ENCODE data around the gene ADGRV1.

The ADGRV1 gene

DNA sequence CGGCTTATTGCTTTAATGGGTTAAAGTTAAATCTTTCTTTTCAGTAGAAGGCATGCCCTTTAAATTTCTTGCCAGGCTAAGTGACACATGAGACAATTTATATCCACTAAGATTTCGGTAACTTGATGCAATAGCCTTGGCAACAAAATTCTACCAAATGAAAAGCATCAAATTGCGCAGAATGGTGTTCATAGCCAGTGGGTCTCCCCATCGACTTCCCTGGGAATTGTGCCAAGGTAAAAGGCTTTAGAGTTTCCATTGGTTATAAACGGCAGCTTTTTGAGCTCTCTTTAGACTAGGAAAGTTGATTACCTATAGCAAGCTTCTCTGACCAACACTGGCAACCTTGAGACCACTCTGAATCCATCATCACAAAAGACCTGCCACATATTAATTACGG is 466.1 kb downstream of the ADGRV1 start:
- H3K9ac ChIP-seq (ENCODE audit: low read depth in 1 of 2, low read length in 2 of 2), result no peak overlapping the region
- H3K27me3 ChIP-seq (ENCODE audit: control insufficient read depth in 2 of 2, insufficient read depth in 2 of 2, low read length in 2 of 2), result no peaks in the 10 kb centered on the region
- no peaks in the 10 kb centered on the region for H3K36me3 ChIP-seq (ENCODE audit: control insufficient read depth in 2 of 2, insufficient read depth in 2 of 2, low read length in 2 of 2)
- no peak overlapping the region for H3K4me3 ChIP-seq (ENCODE audit: low read length in 2 of 2)
- no peaks in the 10 kb centered on the region for H3K9me3 ChIP-seq (ENCODE audit: control insufficient read depth in 2 of 2, low read length in 2 of 2)
- H3K27ac ChIP-seq (ENCODE audit: low read depth in 2 of 2, low read length in 2 of 2), result no peak overlapping the region
- H3K4me1 ChIP-seq (ENCODE audit: control insufficient read depth in 2 of 2, insufficient read depth in 2 of 2, low read length in 2 of 2), result peaks cover 6 to 24% of the 10 kb centered on the region in 2 donors

DNA sequence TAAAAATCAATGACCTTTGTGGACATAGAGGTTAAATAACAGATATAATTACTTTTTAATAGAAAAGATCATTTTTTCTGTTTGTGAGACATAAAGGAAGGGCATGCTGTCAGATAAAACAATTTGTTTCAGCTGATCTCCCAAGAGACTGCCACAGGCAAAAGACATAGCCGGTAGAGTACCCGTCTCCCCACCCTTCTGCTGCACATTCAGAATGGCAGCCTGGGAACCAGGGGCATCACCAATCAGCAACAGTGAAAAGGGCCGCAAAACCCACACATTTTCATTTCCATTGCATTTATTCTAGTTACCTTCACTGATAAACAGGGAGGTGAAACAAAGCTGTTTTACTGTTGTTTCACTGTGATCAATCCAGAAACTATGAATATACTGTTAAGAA is 466.9 kb downstream of the ADGRV1 start:
- H3K36me3 ChIP-seq (ENCODE audit: control insufficient read depth in 2 of 2, insufficient read depth in 2 of 2, low read length in 2 of 2), result no peaks in the 10 kb centered on the region
- peaks cover 6 to 24% of the 10 kb centered on the region in 2 donors for H3K4me1 ChIP-seq (ENCODE audit: control insufficient read depth in 2 of 2, insufficient read depth in 2 of 2, low read length in 2 of 2)
- H3K27me3 ChIP-seq (ENCODE audit: control insufficient read depth in 2 of 2, insufficient read depth in 2 of 2, low read length in 2 of 2), result no peaks in the 10 kb centered on the region
- H3K9ac ChIP-seq (ENCODE audit: low read depth in 1 of 2, low read length in 2 of 2), result no peak overlapping the region
- H3K9me3 ChIP-seq (ENCODE audit: control insufficient read depth in 2 of 2, low read length in 2 of 2), result no peaks in the 10 kb centered on the region
- no peak overlapping the region for H3K27ac ChIP-seq (ENCODE audit: low read depth in 2 of 2, low read length in 2 of 2)
- no peak overlapping the region for H3K4me3 ChIP-seq (ENCODE audit: low read length in 2 of 2)

DNA sequence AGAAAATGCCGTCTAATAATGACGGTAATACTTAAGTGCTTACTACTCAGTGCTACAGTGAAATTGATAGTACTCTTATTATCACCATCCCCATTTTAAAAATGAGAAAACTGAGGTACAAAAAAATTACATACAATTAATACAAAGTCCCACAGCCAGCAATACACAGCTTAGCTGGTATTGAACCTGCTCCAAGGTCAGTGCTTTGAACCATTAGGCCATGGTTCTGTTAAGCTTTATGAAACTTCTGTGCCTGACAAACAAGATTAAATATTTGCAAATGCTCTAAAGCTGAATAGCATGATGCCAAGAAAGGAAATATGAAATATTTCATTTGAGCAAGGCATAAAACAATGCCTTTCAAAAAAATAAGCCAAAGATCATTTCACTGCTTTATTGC is 467.4 kb downstream of the ADGRV1 start:
- H3K4me3 ChIP-seq (ENCODE audit: low read length in 2 of 2), result no peak overlapping the region
- H3K9ac ChIP-seq (ENCODE audit: low read depth in 1 of 2, low read length in 2 of 2), result no peak overlapping the region
- no peaks in the 10 kb centered on the region for H3K9me3 ChIP-seq (ENCODE audit: control insufficient read depth in 2 of 2, low read length in 2 of 2)
- no peak overlapping the region for H3K27ac ChIP-seq (ENCODE audit: low read depth in 2 of 2, low read length in 2 of 2)
- H3K36me3 ChIP-seq (ENCODE audit: control insufficient read depth in 2 of 2, insufficient read depth in 2 of 2, low read length in 2 of 2), result no peaks in the 10 kb centered on the region
- peaks cover 6 to 24% of the 10 kb centered on the region in 2 donors for H3K4me1 ChIP-seq (ENCODE audit: control insufficient read depth in 2 of 2, insufficient read depth in 2 of 2, low read length in 2 of 2)
- no peaks in the 10 kb centered on the region for H3K27me3 ChIP-seq (ENCODE audit: control insufficient read depth in 2 of 2, insufficient read depth in 2 of 2, low read length in 2 of 2)

DNA sequence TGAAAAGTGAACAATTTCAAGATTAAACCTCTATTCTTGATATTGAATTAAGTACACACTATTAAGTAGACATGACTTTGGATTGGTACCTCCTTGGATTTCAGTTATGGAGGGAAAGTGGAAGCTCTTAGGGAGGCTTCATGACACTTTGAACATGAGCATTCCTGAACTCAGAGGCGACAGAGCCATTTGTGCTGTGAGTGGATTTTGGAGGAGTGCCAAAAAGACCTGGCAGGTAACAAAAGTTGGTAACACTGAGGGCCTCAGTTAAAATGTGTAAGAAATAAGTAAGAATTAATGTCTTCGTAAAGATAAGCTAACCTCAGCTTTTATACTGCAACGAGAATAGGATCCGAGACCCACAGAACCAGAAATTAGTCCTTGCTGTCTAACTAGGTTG is 467.9 kb downstream of the ADGRV1 start:
- no peak overlapping the region for H3K27ac ChIP-seq (ENCODE audit: low read depth in 2 of 2, low read length in 2 of 2)
- H3K4me3 ChIP-seq (ENCODE audit: low read length in 2 of 2), result no peak overlapping the region
- no peak overlapping the region for H3K9ac ChIP-seq (ENCODE audit: low read depth in 1 of 2, low read length in 2 of 2)
- H3K27me3 ChIP-seq (ENCODE audit: control insufficient read depth in 2 of 2, insufficient read depth in 2 of 2, low read length in 2 of 2), result no peaks in the 10 kb centered on the region
- no peaks in the 10 kb centered on the region for H3K36me3 ChIP-seq (ENCODE audit: control insufficient read depth in 2 of 2, insufficient read depth in 2 of 2, low read length in 2 of 2)
- no peaks in the 10 kb centered on the region for H3K9me3 ChIP-seq (ENCODE audit: control insufficient read depth in 2 of 2, low read length in 2 of 2)
- peaks cover 6 to 23% of the 10 kb centered on the region in 2 donors for H3K4me1 ChIP-seq (ENCODE audit: control insufficient read depth in 2 of 2, insufficient read depth in 2 of 2, low read length in 2 of 2)

GRCh38 chr5:91027405-91028139 is 469.0 kb downstream of the ADGRV1 start:
- Histone ChIP-seq H3K9me3 (ENCODE audit: control insufficient read depth in 2 of 2, low read length in 2 of 2) (no peaks in the 10 kb centered on the region), H3K36me3 (ENCODE audit: control insufficient read depth in 2 of 2, insufficient read depth in 2 of 2, low read length in 2 of 2) (no peaks in the 10 kb centered on the region), H3K4me3 (ENCODE audit: low read length in 2 of 2) (no peak overlapping the region), H3K9ac (ENCODE audit: low read depth in 1 of 2, low read length in 2 of 2) (no peak overlapping the region), H3K27me3 (ENCODE audit: control insufficient read depth in 2 of 2, insufficient read depth in 2 of 2, low read length in 2 of 2) (no peaks in the 10 kb centered on the region), H3K27ac (ENCODE audit: low read depth in 2 of 2, low read length in 2 of 2) (peak overlapping the region in 1 of 2 donors; percentile 0), H3K4me1 (ENCODE audit: control insufficient read depth in 2 of 2, insufficient read depth in 2 of 2, low read length in 2 of 2) (peaks cover 4 to 14% of the 10 kb centered on the region in 2 donors)

DNA sequence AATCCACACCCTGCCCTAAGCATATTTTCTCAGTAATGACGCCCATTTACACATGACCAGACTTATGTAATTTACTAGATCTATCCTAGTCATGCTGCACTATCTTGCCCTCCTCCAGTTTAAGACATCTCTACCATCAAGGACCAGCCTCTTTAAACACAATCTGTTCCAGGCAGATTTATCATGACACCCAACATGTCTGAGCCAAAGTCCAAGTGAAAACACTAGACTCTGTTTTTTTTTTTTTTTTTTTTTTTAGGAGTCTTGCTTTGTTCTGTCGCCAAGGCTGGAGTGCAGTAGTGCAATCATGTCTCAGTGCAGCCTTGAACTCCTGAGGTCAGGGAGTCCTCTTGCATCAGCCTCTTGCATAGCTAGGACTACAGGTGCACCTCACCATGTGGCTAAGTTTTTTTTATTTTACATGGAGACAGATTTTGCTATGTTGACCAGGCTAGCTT is 469.9 kb downstream of the ADGRV1 start:
- Histone ChIP-seq H3K36me3 (ENCODE audit: control insufficient read depth in 2 of 2, insufficient read depth in 2 of 2, low read length in 2 of 2) (no peaks in the 10 kb centered on the region), H3K4me3 (ENCODE audit: low read length in 2 of 2) (no peak overlapping the region), H3K9ac (ENCODE audit: low read depth in 1 of 2, low read length in 2 of 2) (no peak overlapping the region), H3K27ac (ENCODE audit: low read depth in 2 of 2, low read length in 2 of 2) (peak overlapping the region; percentile 48 to 57), H3K4me1 (ENCODE audit: control insufficient read depth in 2 of 2, insufficient read depth in 2 of 2, low read length in 2 of 2) (peaks cover 4 to 6% of the 10 kb centered on the region in 2 donors), H3K9me3 (ENCODE audit: control insufficient read depth in 2 of 2, low read length in 2 of 2) (no peaks in the 10 kb centered on the region), H3K27me3 (ENCODE audit: control insufficient read depth in 2 of 2, insufficient read depth in 2 of 2, low read length in 2 of 2) (no peaks in the 10 kb centered on the region)

GRCh38 chr5:91030521-91031401 is 472.2 kb downstream of the ADGRV1 start:
- peaks cover 4 to 6% of the 10 kb centered on the region in 2 donors for H3K4me1 ChIP-seq (ENCODE audit: control insufficient read depth in 2 of 2, insufficient read depth in 2 of 2, low read length in 2 of 2)
- no peak overlapping the region for H3K4me3 ChIP-seq (ENCODE audit: low read length in 2 of 2)
- no peaks in the 10 kb centered on the region for H3K9me3 ChIP-seq (ENCODE audit: control insufficient read depth in 2 of 2, low read length in 2 of 2)
- no peak overlapping the region for H3K9ac ChIP-seq (ENCODE audit: low read depth in 1 of 2, low read length in 2 of 2)
- H3K36me3 ChIP-seq (ENCODE audit: control insufficient read depth in 2 of 2, insufficient read depth in 2 of 2, low read length in 2 of 2), result no peaks in the 10 kb centered on the region
- H3K27me3 ChIP-seq (ENCODE audit: control insufficient read depth in 2 of 2, insufficient read depth in 2 of 2, low read length in 2 of 2), result no peaks in the 10 kb centered on the region
- H3K27ac ChIP-seq (ENCODE audit: low read depth in 2 of 2, low read length in 2 of 2), result no peak overlapping the region

DNA sequence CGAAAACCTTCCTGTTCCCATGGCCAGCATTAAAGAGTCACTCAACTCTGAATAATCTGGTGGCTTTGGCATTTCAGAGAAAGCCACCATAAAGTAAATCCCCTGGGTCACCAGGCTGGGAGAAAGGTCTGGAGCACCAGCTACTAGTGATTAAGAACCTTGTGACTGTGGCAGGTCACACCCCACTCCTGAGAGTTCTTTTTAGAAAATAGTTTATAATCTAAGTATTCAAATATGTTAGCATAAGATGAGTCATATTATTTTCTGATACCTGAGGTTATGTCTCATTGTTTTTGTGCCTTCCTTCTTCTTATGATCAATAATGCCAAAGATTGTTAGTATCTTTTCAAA is 472.8 kb downstream of the ADGRV1 start:
- H3K27me3 ChIP-seq (ENCODE audit: control insufficient read depth in 2 of 2, insufficient read depth in 2 of 2, low read length in 2 of 2), result no peaks in the 10 kb centered on the region
- H3K4me1 ChIP-seq (ENCODE audit: control insufficient read depth in 2 of 2, insufficient read depth in 2 of 2, low read length in 2 of 2), result peaks cover 4 to 6% of the 10 kb centered on the region in 2 donors
- H3K9me3 ChIP-seq (ENCODE audit: control insufficient read depth in 2 of 2, low read length in 2 of 2), result no peaks in the 10 kb centered on the region
- no peak overlapping the region for H3K27ac ChIP-seq (ENCODE audit: low read depth in 2 of 2, low read length in 2 of 2)
- H3K4me3 ChIP-seq (ENCODE audit: low read length in 2 of 2), result no peak overlapping the region
- H3K9ac ChIP-seq (ENCODE audit: low read depth in 1 of 2, low read length in 2 of 2), result no peak overlapping the region
- H3K36me3 ChIP-seq (ENCODE audit: control insufficient read depth in 2 of 2, insufficient read depth in 2 of 2, low read length in 2 of 2), result no peaks in the 10 kb centered on the region

DNA sequence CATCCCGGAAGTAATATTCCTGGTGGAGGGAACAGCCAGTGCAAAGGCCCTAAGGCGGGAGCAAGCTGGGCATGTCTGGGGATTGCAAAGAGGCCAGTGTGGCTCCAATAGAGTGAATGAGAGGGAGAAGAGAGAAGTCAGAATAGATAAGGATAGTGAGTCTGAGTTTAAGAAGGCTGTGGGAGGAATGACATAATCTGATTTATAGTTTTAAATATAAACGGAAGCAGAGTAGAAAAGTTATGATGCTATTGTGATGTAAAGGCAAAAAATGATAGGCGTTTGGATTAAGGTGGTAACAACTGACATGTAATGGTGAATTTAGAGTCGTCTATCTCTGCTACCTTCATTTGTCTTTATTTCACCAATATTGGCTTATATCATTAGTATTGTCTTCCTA is 473.5 kb downstream of the ADGRV1 start:
- Histone ChIP-seq H3K4me3 (ENCODE audit: low read length in 2 of 2) (no peak overlapping the region), H3K4me1 (ENCODE audit: control insufficient read depth in 2 of 2, insufficient read depth in 2 of 2, low read length in 2 of 2) (peaks cover 4 to 6% of the 10 kb centered on the region in 2 donors), H3K27me3 (ENCODE audit: control insufficient read depth in 2 of 2, insufficient read depth in 2 of 2, low read length in 2 of 2) (no peaks in the 10 kb centered on the region), H3K36me3 (ENCODE audit: control insufficient read depth in 2 of 2, insufficient read depth in 2 of 2, low read length in 2 of 2) (no peaks in the 10 kb centered on the region), H3K27ac (ENCODE audit: low read depth in 2 of 2, low read length in 2 of 2) (no peak overlapping the region), H3K9ac (ENCODE audit: low read depth in 1 of 2, low read length in 2 of 2) (no peak overlapping the region), H3K9me3 (ENCODE audit: control insufficient read depth in 2 of 2, low read length in 2 of 2) (no peaks in the 10 kb centered on the region)

GRCh38 chr5:91033370-91033769 is 474.8 kb downstream of the ADGRV1 start:
- Histone ChIP-seq H3K9ac (ENCODE audit: low read depth in 1 of 2, low read length in 2 of 2) (no peak overlapping the region), H3K4me1 (ENCODE audit: control insufficient read depth in 2 of 2, insufficient read depth in 2 of 2, low read length in 2 of 2) (peaks cover 0 to under 1% of the 10 kb centered on the region in 2 donors), H3K27me3 (ENCODE audit: control insufficient read depth in 2 of 2, insufficient read depth in 2 of 2, low read length in 2 of 2) (no peaks in the 10 kb centered on the region), H3K27ac (ENCODE audit: low read depth in 2 of 2, low read length in 2 of 2) (no peak overlapping the region), H3K4me3 (ENCODE audit: low read length in 2 of 2) (no peak overlapping the region), H3K36me3 (ENCODE audit: control insufficient read depth in 2 of 2, insufficient read depth in 2 of 2, low read length in 2 of 2) (no peaks in the 10 kb centered on the region), H3K9me3 (ENCODE audit: control insufficient read depth in 2 of 2, low read length in 2 of 2) (no peaks in the 10 kb centered on the region)
